ENCODE measurements around the gene SEZ6L2.

SEZ6L2 gene

DNA sequence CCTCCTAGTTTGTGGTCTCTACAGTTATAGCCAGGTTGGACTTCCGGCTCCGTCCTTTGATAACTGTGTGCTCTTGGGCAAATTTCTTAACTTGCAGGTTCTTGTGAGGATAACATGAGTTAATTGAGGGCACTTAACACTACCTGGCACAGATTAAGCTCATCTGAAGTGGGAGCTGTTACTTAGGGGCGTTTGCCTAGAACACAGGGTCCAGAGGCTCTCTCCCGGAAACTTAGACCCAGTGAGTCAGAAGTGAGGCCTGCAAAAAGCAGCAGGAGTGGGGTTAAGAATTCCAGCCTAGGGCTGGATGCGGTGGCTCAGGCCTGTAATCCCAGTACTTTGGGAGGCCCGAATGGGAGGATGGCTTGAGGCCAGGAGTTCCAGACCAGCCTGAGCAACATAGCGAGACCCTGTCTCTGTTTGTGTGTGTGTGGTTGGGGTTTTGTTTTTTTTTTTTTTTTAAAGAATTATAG is 77.7 kb downstream of the SEZ6L2 start:
- TF ChIP-seq EZH2 (IDR thresholded peaks at IDR 0.05; ENCODE audit: borderline replicate concordance, low read length) (no peak), CTCF (IDR thresholded peaks at IDR 0.05; ENCODE audit: low read length) (no peak)
- Histone ChIP-seq H3K79me2 (ENCODE audit: insufficient read depth, low read length) (no peaks in the 10 kb centered on the region), H4K20me1 (ENCODE audit: insufficient read depth, low read length) (no peaks in the 10 kb centered on the region), H3K4me3 (ENCODE audit: low read depth, low read length, poor library complexity, severe bottlenecking) (no peak overlapping the region), H3F3A (ENCODE audit: insufficient read depth, low read length) (no peaks in the 10 kb centered on the region), H3K4me2 (ENCODE audit: low read length) (peak overlapping the region; percentile 71; the same call in 1 of the 2 replicates), H3K4me1 (ENCODE audit: insufficient read depth, low read length, severe bottlenecking) (peaks cover 47% of the 10 kb centered on the region), H3K27ac (ENCODE audit: low read depth, low read length, poor library complexity, severe bottlenecking) (no peak overlapping the region), H3K9me3 (ENCODE audit: low read length) (no peaks in the 10 kb centered on the region), H3K27me3 (ENCODE audit: insufficient read depth, low read length) (no peaks in the 10 kb centered on the region), H2AFZ (ENCODE audit: low read length) (no peak overlapping the region), H3K9me2 (ENCODE audit: low read depth, low read length) (no peaks in the 10 kb centered on the region), H3K36me3 (ENCODE audit: insufficient read depth, low read length) (peaks cover 26% of the 10 kb centered on the region), H3K9ac (ENCODE audit: low read length) (no peak overlapping the region; the same call in 1 of the 2 replicates)
